GM19328 (cell line): ENCODE measurements around the gene ETFB.

ENCODE experiments used
- ATAC-seq: cut with Tn5 transposase; IDR thresholded peaks from one replicate; pipeline ENCODE4 v1.9.1; 2021; ENCODE audit warnings: mild to moderate bottlenecking, moderate library complexity; ENCODE audit not compliant: unreplicated experiment

ETFB gene

DNA sequence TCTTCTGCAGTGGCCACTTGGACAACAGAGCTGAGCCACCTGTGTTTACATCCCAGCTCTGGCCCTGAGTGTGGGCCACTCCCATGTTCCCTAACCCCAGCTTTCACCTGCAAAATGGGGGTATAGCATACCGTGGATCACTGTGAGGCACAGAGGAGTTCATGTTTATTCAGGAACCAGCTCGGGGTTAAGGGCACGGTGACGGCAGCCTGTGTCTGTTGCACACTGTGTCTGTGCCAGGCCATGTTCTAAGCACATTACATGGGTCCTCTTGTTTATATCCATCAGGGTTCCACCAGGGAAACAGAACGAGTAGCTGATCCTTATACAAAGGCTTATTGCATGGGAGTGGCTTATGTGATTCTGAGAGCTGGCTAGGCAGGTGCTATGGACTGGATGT is 68.8 kb downstream of the ETFB start:
- ATAC-seq: no peak

DNA sequence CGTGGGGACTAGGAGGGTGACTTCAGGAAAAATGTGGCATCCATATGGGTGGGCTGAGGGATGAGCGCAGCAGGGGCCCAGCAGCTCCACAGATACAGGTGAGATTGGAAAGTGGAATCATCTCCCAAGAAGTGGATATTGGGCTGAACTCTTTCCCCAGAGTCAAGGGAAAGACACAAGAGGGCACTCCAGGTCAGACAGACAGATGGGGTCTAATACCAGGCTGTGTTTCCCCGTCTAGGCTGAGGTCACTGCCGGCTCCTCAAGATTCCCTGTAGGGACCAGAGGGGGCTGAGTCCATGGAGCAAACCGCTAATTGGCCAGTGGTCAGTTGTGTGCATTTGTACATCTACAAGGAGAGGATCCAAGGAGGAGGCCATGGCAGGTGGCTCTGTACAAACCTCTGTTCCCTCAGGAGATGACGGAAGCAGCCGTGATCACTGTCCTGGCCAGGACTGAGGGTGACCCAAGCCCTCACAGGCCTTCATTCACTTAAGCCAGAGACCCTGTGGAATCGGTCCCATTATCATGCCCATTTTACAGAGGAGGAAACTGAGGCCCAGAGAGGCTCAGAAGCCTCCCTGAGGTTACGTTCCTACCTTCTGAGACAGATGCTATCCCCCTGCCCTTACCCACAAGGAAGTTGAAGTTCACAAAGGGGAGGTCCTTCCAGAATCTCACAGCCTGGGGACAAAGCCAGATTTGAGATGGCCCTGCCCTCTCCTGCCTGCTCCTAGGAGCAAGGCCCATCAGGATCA is 69.7 kb downstream of the ETFB start:
- no peak for ATAC-seq

- no peak for ATAC-seq
Observed at GRCh38 chr19:51295382-51296126, 70.6 kb downstream of the ETFB start.
